GM19238 (cell line): ENCODE data around the gene MED13L.
A peak's percentile ranks its signal among the peaks of the same experiment; 100 is the strongest.
"Not testable (repeated sequence)": the region's sequence is repeated elsewhere in the genome, so short reads cannot be mapped to it uniquely, and the experiment has no call there.

Experiments
- DNase-seq: peaks from one replicate; pipeline ENCODE4 v3.0.0; 2011; ENCODE audit warnings: low spot score; ENCODE audit not compliant: insufficient read length

The MED13L gene

DNA sequence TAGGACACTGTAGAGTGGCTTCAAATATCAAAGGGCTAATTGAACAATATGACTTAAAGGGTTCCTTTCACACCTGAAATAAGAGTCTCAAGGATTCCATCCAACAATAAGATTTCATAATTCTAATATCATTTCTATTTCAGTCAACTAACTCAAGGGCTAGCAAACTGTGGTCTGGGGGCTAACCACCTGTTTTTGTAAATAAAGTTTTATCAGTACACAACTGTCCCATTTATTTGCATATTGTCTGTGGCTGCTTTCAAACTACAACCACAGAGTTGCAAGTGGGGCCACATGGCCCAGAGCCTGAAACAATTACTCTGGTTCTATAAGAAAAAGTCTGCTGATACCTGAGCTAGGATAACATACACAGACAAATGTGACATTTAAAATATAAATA lies 29.1 kb downstream of the MED13L start:
- DNase-seq, result no peak

- DNase-seq, result no peak
Measured at GRCh38 chr12:116247377-116247776, 30.1 kb downstream of the MED13L start.

DNA sequence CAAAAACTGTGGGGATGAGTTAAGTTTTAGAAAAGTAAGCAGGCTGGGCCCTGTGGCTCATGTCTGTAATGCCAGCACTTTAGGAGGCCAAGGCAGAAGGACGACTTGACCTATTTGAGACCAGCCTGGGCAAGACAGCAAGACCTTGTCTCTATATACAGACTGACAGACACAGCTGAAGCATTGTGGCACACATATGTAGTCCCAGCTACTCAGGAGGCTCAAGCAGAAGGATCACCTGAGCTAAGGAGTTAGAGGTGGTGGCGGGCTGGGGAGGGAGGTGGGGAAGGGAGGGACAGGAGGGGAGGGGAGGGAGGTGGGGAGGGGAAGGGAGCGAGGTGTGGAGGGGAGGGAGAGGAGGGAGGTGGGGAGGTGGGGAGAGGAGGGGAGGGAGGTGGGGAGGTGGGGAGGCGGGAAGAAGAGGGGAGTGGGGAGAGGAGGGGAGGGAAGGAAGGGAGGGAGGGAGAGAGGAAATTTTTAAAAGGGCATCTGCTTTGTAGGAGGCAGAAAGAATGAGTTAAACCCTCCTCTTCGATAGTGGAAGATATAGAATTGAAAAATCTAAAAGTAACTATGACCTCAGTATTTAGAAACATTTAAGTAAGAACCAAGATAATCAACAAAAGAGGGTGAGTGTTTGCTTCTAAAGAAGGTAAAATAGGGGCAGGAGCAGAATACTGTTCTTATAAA lies 30.9 kb downstream of the MED13L start:
- DNase-seq, result no peak

- DNase-seq, result no peak
Measured at GRCh38 chr12:116245189-116245588, 32.3 kb downstream of the MED13L start.

GRCh38 chr12:116244474-116245090 lies 32.9 kb downstream of the MED13L start:
- no peak for DNase-seq

GRCh38 chr12:116244001-116244400 lies 33.5 kb downstream of the MED13L start:
- DNase-seq, result no peak

DNA sequence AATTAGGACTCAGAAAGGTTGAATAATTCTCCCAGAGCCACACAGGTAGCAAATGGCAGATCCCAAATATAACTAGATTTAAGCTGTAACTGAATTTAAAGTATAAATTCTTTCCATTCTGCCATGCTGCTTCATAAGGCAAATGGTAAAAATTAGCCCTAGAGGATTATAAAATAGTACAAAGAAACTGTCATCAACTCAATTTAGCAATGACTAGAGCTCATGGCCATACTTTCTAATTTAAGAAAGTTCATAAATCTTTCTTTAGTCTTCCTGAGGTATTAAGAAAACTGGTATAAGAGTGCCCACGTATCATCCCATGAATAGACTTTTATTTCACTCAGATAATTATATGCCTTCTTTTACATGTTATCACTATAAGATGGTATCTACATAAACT lies 34.8 kb downstream of the MED13L start:
- no peak for DNase-seq

DNA sequence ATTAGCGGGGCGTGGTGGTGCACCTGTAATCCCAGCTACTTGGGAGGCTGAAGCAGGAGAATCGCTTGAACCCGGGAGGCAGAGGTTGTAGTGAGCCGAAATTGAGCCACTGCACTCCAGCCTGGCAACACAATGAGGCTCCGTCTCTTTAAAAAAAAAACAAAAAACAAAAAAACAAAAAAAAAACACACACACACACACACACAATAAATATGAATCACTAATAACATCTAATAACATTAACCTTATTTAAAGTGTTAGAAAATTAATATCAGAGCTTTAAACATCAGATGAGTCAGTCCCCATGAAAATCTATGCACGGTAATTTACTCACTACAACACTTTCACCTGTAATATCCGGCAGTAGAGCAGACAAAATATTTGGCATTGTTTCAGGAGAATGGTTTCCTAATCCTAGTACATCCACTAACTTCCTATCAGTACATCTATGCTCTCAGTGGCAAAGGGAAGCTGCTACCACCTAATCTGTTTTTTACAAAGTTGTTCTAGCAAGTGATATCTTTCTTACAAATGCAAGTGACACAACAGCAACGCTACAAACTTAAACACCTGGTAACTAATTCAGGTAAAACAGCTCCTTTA lies 36.2 kb downstream of the MED13L start:
- DNase-seq, result no peak

DNA sequence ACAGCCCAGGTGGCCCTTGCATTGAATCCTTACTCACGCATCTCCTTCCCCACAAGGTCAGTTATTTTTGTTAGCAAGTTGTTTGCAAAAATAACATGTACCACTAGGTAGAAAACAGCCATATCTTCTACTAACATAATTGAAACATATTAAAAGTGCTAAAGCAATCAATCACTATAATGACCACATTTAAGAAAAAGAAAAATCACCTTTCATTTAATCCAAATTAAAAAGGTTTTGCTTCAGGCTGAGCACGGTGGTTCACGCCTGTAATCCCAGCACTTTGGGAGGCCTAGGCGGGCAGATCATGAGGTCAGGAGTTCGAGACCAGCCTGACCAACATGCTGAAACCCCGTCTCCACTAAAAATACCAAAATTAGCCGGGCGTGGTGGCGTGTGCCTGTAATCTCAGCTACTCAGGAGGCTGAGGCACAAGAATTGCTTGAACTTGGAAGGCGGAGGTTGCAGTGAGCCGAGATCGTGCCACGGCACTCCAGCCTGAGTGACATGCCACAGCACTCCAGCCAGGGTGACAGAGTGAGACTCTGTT lies 38.8 kb downstream of the MED13L start:
- DNase-seq, result not testable (repeated sequence)

DNA sequence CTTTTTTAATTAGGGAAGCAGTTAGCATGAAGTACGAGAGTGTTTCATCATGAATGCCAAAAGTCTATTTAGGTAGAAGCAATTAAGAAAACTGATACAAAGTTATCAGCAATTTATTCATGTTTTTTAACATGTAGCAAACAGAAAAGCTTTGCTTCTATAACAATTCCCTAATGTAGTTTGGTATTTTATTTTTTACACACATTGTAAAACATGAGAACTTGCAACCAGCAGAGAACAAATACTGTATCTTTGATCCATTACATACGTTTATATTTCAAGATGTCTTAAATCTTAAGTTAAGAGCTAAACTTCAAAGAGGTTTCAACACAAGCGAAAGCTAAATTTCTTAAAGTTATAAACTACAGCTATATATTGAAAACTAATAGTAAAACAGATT lies 39.3 kb downstream of the MED13L start:
- DNase-seq, result no peak

- no peak for DNase-seq
Measured at GRCh38 chr12:116236976-116237375, 40.5 kb downstream of the MED13L start.

- peak; percentile 10 for DNase-seq
Measured at GRCh38 chr12:116236148-116236731, 41.3 kb downstream of the MED13L start.

- not testable (repeated sequence) for DNase-seq
Measured at GRCh38 chr12:116234148-116234547, 43.3 kb downstream of the MED13L start.

- DNase-seq, result no peak
Measured at GRCh38 chr12:116233669-116234068, 43.8 kb downstream of the MED13L start.

- DNase-seq, result no peak
Measured at GRCh38 chr12:116227811-116228210, 49.7 kb downstream of the MED13L start.

DNA sequence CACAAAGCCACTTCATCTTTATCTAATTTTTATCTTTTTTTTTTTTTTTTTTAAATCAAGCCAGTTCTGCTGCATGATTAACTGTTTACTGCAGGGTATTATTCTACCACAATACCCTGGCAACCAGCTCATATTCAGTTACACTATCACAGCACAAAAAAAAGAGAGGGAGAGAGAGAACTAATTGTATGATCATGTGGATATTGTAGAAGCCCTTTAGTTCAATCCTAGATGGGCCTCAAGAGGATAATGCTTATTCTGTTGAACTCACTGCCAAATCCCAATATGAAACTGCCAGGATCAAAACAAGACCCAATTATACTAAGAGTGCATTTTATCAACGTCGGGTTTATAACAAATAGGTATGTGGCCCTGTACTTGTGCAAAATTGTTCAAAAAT lies 51.5 kb downstream of the MED13L start:
- DNase-seq, result no peak

DNA sequence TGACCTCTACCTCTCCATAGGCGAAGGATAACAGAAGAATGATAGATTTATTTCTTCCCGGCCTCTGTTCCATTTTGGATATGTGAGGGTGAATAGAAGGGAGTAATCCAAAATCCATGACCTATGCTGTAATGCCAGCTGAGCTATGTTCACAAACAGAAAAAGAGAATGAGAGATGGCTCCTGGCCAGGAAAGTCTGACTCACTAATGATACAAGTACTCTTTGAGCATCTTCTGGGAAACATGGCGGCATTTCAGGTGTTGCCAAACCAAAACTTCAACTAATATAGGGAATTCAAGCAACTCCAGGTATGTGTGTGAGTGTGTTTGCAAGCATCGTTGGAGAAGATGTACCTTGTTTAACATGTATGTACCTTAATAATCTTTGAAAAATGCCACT lies 55.1 kb downstream of the MED13L start:
- no peak for DNase-seq

DNA sequence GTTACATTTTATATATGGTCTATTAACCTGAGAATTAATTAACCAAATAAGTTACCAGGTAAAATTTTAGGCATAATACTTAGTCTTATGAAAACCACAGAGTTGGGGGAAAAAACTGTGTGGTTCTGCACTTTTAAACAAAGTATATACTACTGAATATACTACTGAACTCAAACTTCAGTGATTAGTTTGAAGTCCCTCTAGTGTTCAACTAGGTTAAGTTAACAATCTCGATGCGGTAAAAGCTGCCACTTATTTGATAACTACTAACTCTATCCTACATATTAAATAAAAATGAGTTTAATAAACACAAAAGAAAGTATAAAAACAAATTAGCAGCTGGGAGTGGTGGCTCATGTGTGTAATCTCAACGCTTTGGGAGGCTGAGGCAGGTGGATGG lies 56.7 kb downstream of the MED13L start:
- DNase-seq, result no peak

DNA sequence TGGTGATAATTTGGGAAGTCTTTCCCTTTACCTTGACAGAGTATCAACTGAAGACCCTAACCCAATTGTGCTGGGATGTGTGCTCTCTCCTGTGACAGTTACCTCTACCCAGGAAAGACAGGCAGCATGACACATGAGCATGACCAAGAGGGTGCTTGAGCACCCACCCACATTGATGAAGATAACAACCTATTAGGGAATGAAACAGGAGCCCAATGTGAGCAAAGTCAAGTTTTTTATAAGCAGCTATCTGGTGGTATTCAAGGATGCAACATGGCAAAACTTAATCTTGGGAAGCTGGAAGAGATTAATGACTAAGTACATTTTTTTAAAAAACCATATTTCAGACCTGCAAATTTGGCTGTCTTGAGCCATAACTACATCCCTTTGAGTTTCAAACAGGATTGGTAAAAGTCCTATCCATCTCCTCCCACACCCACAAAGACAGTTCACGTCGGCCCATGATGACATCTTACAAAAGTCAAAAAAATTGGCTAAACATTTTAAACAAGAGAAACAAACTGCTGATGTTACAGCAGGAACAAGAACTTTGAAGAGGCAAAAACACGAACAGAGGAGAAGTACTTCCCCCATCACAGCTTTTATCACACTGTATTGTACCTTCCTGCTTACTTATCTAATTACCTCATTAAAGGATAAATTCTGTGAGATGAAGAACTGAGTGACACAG lies 60.3 kb downstream of the MED13L start:
- no peak for DNase-seq

GRCh38 chr12:116216022-116216756 lies 61.3 kb downstream of the MED13L start:
- DNase-seq, result no peak

DNA sequence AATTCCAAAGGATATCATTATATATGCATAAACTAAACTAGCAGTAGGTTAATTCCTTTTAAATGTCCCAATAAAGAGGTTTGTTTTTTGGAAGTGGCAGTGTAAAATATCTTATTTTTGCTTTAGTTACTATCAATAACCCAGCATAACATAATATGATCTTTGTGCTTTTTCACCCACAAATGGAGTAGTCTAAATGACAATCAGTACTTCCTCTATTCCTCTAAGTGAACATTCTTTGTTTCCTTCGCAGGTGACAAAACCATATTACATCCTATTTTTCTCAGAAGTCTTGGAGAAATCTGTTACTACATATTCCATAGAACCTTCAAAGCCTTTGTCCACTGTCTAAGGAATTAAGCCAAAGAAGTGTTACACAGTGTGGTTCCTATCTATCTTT lies 62.5 kb downstream of the MED13L start:
- DNase-seq, result no peak
